ENCODE results near the gene EDEM3. TPM values are rescaled to one million over a fixed set of nuclear protein-coding genes. Genes with fewer than 3 reads are reported as not detected.

Gene EDEM3
- total and polyA plus RNA-seq, 2 of the 8 experiments (the other 6 are each of a cell fraction or from before 2014, with no cell fraction given) = 1.6 to 14.0 TPM

GRCh38 chr1:184661801-184662200, 92.9 kb downstream of the EDEM3 start (continued):
- TF ChIP-seq RBBP5 (IDR thresholded peaks at IDR 0.05; ENCODE audit: borderline replicate concordance, low read depth, low read length) = no peak
- TF ChIP-seq SRF (IDR thresholded peaks at IDR 0.05; ENCODE audit: low read depth, low read length) = no peak
- TF ChIP-seq RNF2 (IDR thresholded peaks at IDR 0.05; ENCODE audit: borderline replicate concordance, low read depth, low read length, missing control alignments, poor library complexity, severe bottlenecking) = no peak
- TF ChIP-seq USF2 (IDR thresholded peaks at IDR 0.05; ENCODE audit: low read length) = no peak
- no peak for TF ChIP-seq JUN (IDR thresholded peaks at IDR 0.05; ENCODE audit: low read depth, low read length)
- no peak for TF ChIP-seq JUND (IDR thresholded peaks at IDR 0.05; ENCODE audit: low read length)
- TF ChIP-seq YY1 (IDR thresholded peaks at IDR 0.05; ENCODE audit: low read depth, low read length) = no peak

Data from H1 (cell line).